Measurements from ENCODE around the gene OR12D2.
"Not testable (repeated sequence)": the region's sequence is repeated elsewhere in the genome, so short reads cannot be mapped to it uniquely, and the experiment has no call there.

GRCh38 chr6:29436730-29437129, 41.3 kb downstream of the OR12D2 start:
- TF ChIP-seq CTCF, EP300 (IDR thresholded peaks at IDR 0.05): not testable (repeated sequence)
